Tibial nerve (tissue), 4 donors: ENCODE results near the gene ADGRB3. TPM values are rescaled to one million over a fixed set of nuclear protein-coding genes. Genes with fewer than 3 reads are reported as not detected.

Experiments used
- DNase-seq, 2 donors: peaks; one replicate each; pipeline ENCODE4 v3.0.0-alpha.2; 2019; ENCODE audit warnings: low spot score in 2 of 2
- H3K27ac ChIP-seq, 4 donors: fragments of 200-600 bp; sonication (generic) in 3 of 4; one replicate each; pipeline ENCODE4 v1.5.1; 2017 to 2019; ENCODE audit warnings: mild to moderate bottlenecking in 1 of 4
- H3K27me3 ChIP-seq, 2 donors: fragments of 200-600 bp; sonication (generic) in 1 of 2; one replicate each; pipeline versions ENCODE4 v1.5.1 to v1.6.0; 2017 to 2019
- H3K36me3 ChIP-seq, 3 donors: fragments of 200-600 bp; sonication (generic); one replicate each; pipeline ENCODE4 v1.5.1; 2018 to 2019
- H3K4me1 ChIP-seq, 4 donors: fragments of 200-600 bp; sonication (generic) in 3 of 4; one replicate each; pipeline ENCODE4 v1.5.1; 2017 to 2019
- H3K4me3 ChIP-seq, 4 donors: fragments of 200-600 bp; sonication (generic) in 3 of 4; one replicate each; pipeline ENCODE4 v1.5.1; 2017 to 2019; ENCODE audit warnings: mild to moderate bottlenecking in 1 of 4, moderate library complexity in 1 of 4
- H3K9me3 ChIP-seq, 4 donors: fragments of 200-600 bp; sonication (generic) in 3 of 4; one replicate each; pipeline ENCODE4 v1.5.1; 2017 to 2019
- CTCF ChIP-seq, 5 experiments: fragments of 200-600 bp in 3 of 5; fragments of 450-650 bp in 2 of 5; sonication (generic) in 3 of 5; IDR thresholded peaks; one replicate each; pipeline ENCODE4 v1.5.1; 2016 to 2019; ENCODE audit warnings: antibody characterized with exemption in 5 of 5, mild to moderate bottlenecking in 3 of 5, moderate library complexity in 2 of 5
- EP300 ChIP-seq, 2 donors: sonication (generic); formaldehyde crosslinking; IDR thresholded peaks; one replicate each; pipeline ENCODE4 v1.6.1; 2017; ENCODE audit warnings: antibody characterized with exemption in 2 of 2, mild to moderate bottlenecking in 1 of 2
- POLR2A ChIP-seq, 2 donors: fragments of 450-650 bp; IDR thresholded peaks; one replicate each; pipeline ENCODE4 v1.6.1; 2017; ENCODE audit warnings: antibody characterized with exemption in 2 of 2, mild to moderate bottlenecking in 2 of 2, moderate library complexity in 2 of 2
- WGBS, 2 donors: methylation state at CpG; one replicate each; pipeline ENCODE4 v1.1.5; 2018; 5-methylcytosine and 5-hydroxymethylcytosine counted together
- total RNA-seq, 4 donors: library from RNA; depleted of rRNA; stranded (reverse); fragments of >200 nt; gene quantifications; one replicate each; pipeline ENCODE4 v1.1.0, GENCODE V29; 2016

The ADGRB3 gene
- total RNA-seq, 4 donors from 2014 or later: 9.0 to 17.9 (median 11.4) TPM

- WGBS, 2 donors: 32 to 44% methylated on average over 2 of the region's 2 CpGs
- no peaks in the 10 kb centered on the region for H3K27me3 ChIP-seq
- no peak for DNase-seq
- H3K4me1 ChIP-seq: no peaks in the 10 kb centered on the region
- H3K4me3 ChIP-seq: no peak overlapping the region
- TF ChIP-seq CTCF (IDR thresholded peaks at IDR 0.05): no peak
- TF ChIP-seq EP300 (IDR thresholded peaks at IDR 0.05): no peak
- TF ChIP-seq POLR2A (IDR thresholded peaks at IDR 0.05): no peak
- no peaks in the 10 kb centered on the region for H3K9me3 ChIP-seq
- no peaks in the 10 kb centered on the region for H3K36me3 ChIP-seq
- no peak overlapping the region for H3K27ac ChIP-seq
Observed at GRCh38 chr6:69012211-69012610, 377.1 kb downstream of the ADGRB3 start.

- TF ChIP-seq CTCF (IDR thresholded peaks at IDR 0.05) (no peak), EP300 (IDR thresholded peaks at IDR 0.05) (no peak), POLR2A (IDR thresholded peaks at IDR 0.05) (no peak)
- WGBS, 2 donors: 41% methylated on average over 4 of the region's 4 CpGs
- Histone ChIP-seq H3K36me3 (no peaks in the 10 kb centered on the region), H3K4me1 (no peaks in the 10 kb centered on the region), H3K9me3 (no peaks in the 10 kb centered on the region), H3K27ac (no peak overlapping the region), H3K27me3 (no peaks in the 10 kb centered on the region), H3K4me3 (no peak overlapping the region)
- no peak for DNase-seq
Observed at GRCh38 chr6:69012876-69013275, 377.8 kb downstream of the ADGRB3 start.

- no peak for TF ChIP-seq CTCF (IDR thresholded peaks at IDR 0.05)
- no peak for TF ChIP-seq EP300 (IDR thresholded peaks at IDR 0.05)
- no peak for TF ChIP-seq POLR2A (IDR thresholded peaks at IDR 0.05)
- Histone ChIP-seq H3K4me1 (no peaks in the 10 kb centered on the region), H3K9me3 (no peaks in the 10 kb centered on the region), H3K27ac (no peak overlapping the region), H3K27me3 (no peaks in the 10 kb centered on the region), H3K36me3 (no peaks in the 10 kb centered on the region), H3K4me3 (no peak overlapping the region)
- DNase-seq: no peak
- 96 to 97% methylated on average over 1 of the region's 1 CpG for WGBS, 2 donors
Observed at GRCh38 chr6:69018906-69019305, 383.8 kb downstream of the ADGRB3 start.

GRCh38 chr6:69019832-69020231, 384.8 kb downstream of the ADGRB3 start:
- Histone ChIP-seq H3K4me1 (no peaks in the 10 kb centered on the region), H3K36me3 (no peaks in the 10 kb centered on the region)
- 66 to 82% methylated on average over 4 of the region's 4 CpGs for WGBS, 2 donors

GRCh38 chr6:69022993-69023392, 387.9 kb downstream of the ADGRB3 start:
- no peak for DNase-seq
- WGBS, 2 donors: 69 to 71% methylated on average over 1 of the region's 1 CpG
- no peak overlapping the region for H3K4me3 ChIP-seq

More at GRCh38 chr6:69019832-69020231, 384.8 kb downstream of the ADGRB3 start:
- no peak for TF ChIP-seq CTCF (IDR thresholded peaks at IDR 0.05)
- no peak for TF ChIP-seq POLR2A (IDR thresholded peaks at IDR 0.05)
- no peak for TF ChIP-seq EP300 (IDR thresholded peaks at IDR 0.05)
- no peaks in the 10 kb centered on the region for H3K9me3 ChIP-seq
- H3K4me3 ChIP-seq: no peak overlapping the region
- no peak for DNase-seq
- H3K27me3 ChIP-seq: no peaks in the 10 kb centered on the region
- no peak overlapping the region for H3K27ac ChIP-seq

More at GRCh38 chr6:69022993-69023392, 387.9 kb downstream of the ADGRB3 start:
- no peak for TF ChIP-seq CTCF (IDR thresholded peaks at IDR 0.05)
- Histone ChIP-seq H3K27me3 (no peaks in the 10 kb centered on the region), H3K9me3 (no peaks in the 10 kb centered on the region), H3K27ac (no peak overlapping the region), H3K36me3 (no peaks in the 10 kb centered on the region), H3K4me1 (no peaks in the 10 kb centered on the region)
